Loucy (cell line): ENCODE results near the gene UNC13B.
"Not testable (repeated sequence)": the region's sequence is repeated elsewhere in the genome, so short reads cannot be mapped to it uniquely, and the experiment has no call there.

Experiments used
- EZH2phosphoT487 ChIP-seq: fragments of 200-600 bp; IDR thresholded peaks from 2 replicates; pipeline ENCODE4 v1.6.1; 2018; ENCODE audit warnings: antibody characterized with exemption, mild to moderate bottlenecking, moderate library complexity, borderline replicate concordance
- TF ChIP-seq, protein P1 (sequence below): fragments of 200-600 bp; sonication (generic); conservative IDR thresholded peaks from 2 replicates; pipeline ENCODE4 v1.5.1; 2014; ENCODE audit warnings: mild to moderate bottlenecking, antibody characterized with exemption, low read length

DNA sequence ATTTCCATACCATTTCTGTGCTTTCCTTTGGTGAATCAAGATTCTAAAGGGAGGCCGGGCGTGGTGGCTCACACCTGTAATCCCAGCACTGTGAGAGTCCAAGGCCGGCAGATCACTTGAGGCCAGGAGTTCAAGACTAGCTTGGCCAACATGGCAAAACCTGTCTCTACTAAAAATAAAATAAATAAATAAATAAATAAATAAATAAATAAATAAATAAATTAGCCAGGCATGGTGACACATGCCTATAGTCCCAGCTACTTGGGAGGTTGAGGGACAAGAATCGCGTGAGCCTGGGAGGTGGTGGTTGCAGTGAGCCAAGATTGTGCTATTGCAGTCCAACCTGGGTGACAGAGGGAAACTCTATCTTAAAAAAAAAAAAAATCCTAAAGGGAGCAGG lies 247.6 kb downstream of the UNC13B start:
- TF ChIP-seq, protein P1, sequence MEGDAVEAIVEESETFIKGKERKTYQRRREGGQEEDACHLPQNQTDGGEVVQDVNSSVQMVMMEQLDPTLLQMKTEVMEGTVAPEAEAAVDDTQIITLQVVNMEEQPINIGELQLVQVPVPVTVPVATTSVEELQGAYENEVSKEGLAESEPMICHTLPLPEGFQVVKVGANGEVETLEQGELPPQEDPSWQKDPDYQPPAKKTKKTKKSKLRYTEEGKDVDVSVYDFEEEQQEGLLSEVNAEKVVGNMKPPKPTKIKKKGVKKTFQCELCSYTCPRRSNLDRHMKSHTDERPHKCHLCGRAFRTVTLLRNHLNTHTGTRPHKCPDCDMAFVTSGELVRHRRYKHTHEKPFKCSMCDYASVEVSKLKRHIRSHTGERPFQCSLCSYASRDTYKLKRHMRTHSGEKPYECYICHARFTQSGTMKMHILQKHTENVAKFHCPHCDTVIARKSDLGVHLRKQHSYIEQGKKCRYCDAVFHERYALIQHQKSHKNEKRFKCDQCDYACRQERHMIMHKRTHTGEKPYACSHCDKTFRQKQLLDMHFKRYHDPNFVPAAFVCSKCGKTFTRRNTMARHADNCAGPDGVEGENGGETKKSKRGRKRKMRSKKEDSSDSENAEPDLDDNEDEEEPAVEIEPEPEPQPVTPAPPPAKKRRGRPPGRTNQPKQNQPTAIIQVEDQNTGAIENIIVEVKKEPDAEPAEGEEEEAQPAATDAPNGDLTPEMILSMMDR: not testable (repeated sequence)
- TF ChIP-seq EZH2phosphoT487: not testable (repeated sequence)
